Stomach (tissue), 9 donors: ENCODE measurements around the gene C16orf96. TPM values are rescaled to one million over a fixed set of nuclear protein-coding genes. Genes with fewer than 3 reads are reported as not detected.
A peak's percentile ranks its signal among the peaks of the same experiment; 100 is the strongest.

Experiments
- DNase-seq, 2 donors: peaks; one replicate each; pipeline versions ENCODE4 v3.0.0 to v3.0.0-alpha.2; 2013 to 2019
- H3K27ac ChIP-seq, 5 donors: fragments of 200-600 bp in 4 of 5; sonication (generic) in 4 of 5; one replicate each; pipeline ENCODE4 v1.5.1; 2013 to 2019; ENCODE audit warnings: mild to moderate bottlenecking in 1 of 5, moderate library complexity in 1 of 5
- H3K27me3 ChIP-seq, 3 donors: fragments of 200-600 bp; sonication (generic); one replicate each; pipeline ENCODE4 v1.5.1; 2017 to 2019; ENCODE audit warnings: mixed run types in 1 of 3
- H3K36me3 ChIP-seq, 4 donors: fragments of 200-600 bp; sonication (generic); 1 replicate in 3 of 4; 2 replicates in 1 of 4; pipeline ENCODE4 v1.5.1; 2016 to 2019
- H3K4me1 ChIP-seq, 4 donors: fragments of 200-600 bp; sonication (generic); one replicate each; pipeline ENCODE4 v1.5.1; 2016 to 2019
- H3K4me3 ChIP-seq, 4 donors: fragments of 200-600 bp; sonication (generic) in 3 of 4; one replicate each; pipeline ENCODE4 v1.5.1; 2016 to 2019; ENCODE audit warnings: mild to moderate bottlenecking in 1 of 4
- H3K9me3 ChIP-seq, 4 donors: fragments of 200-600 bp; sonication (generic); one replicate each; pipeline ENCODE4 v1.5.1; 2016 to 2019
- CTCF ChIP-seq, 7 experiments: fragments of 450-650 bp in 4 of 7; fragments of 200-600 bp in 3 of 7; sonication (generic) in 3 of 7; IDR thresholded peaks; one replicate each; pipeline ENCODE4 v1.5.1; 2016 to 2019; ENCODE audit warnings: antibody characterized with exemption in 7 of 7, control low read depth in 2 of 7, mild to moderate bottlenecking in 1 of 7
- EP300 ChIP-seq: sonication (generic); formaldehyde crosslinking; IDR thresholded peaks from one replicate; pipeline ENCODE4 v1.6.1; 2017; ENCODE audit warnings: antibody characterized with exemption
- POLR2A ChIP-seq, 4 donors: fragments of 450-650 bp; IDR thresholded peaks; one replicate each; pipeline ENCODE4 v1.6.1; 2016; ENCODE audit warnings: antibody characterized with exemption in 4 of 4, control low read depth in 2 of 4, mild to moderate bottlenecking in 1 of 4, moderate library complexity in 1 of 4
- POLR2AphosphoS5 ChIP-seq, 3 donors: sonication (generic); formaldehyde crosslinking; IDR thresholded peaks; one replicate each; pipeline ENCODE4 v1.6.1; 2016; ENCODE audit warnings: antibody characterized with exemption in 3 of 3
- WGBS, 5 donors: extraction: QIAGEN DNeasy Blood & Tissue Kit in 3 of 5; methylation state at CpG; one replicate each; pipeline versions ENCODE4 v1.1.5 to v1.1.7; 2013 to 2018; 5-methylcytosine and 5-hydroxymethylcytosine counted together
- intact Hi-C: fragments of 100-400 bp; cut with DNase I; formaldehyde crosslinking; loops from one replicate; pipeline ENCODE4 v1.15.1; 2023; ENCODE audit warnings: low total_unique reads
- polyA plus RNA-seq, 3 donors: library from polyadenylated mRNA; stranded (reverse); fragments of 200-250 nt; gene quantifications; one replicate each; pipeline ENCODE4 v1.2.3, GENCODE V29; 2013
- total RNA-seq, 5 donors: library from RNA; depleted of rRNA; stranded (reverse); fragments of >200 nt; gene quantifications; one replicate each; pipeline versions ENCODE4 v1.1.0 to v1.2.3, GENCODE V29; 2014 to 2016
- donor health status: healthy with polysubstance abuse.
- donor health status: Bipolar disorder and iron deficiency.
- donor health status: healthy.

C16orf96 gene
- total and polyA plus RNA-seq, 8 donors: 0.37 to 0.43 TPM; not detected in 6

- H3K4me3 ChIP-seq: no peak overlapping the region
- no peak overlapping the region for H3K27ac ChIP-seq
- TF ChIP-seq POLR2AphosphoS5 (IDR thresholded peaks at IDR 0.05) (no peak), CTCF (IDR thresholded peaks at IDR 0.05) (no peak), EP300 (no peak), POLR2A (IDR thresholded peaks at IDR 0.05) (no peak)
- intact Hi-C loops: no loop called here
- H3K27me3 ChIP-seq: no peaks in the 10 kb centered on the region
- WGBS, 5 donors: 78 to 83% (median 81%) methylated on average over 20 to 21 of the region's 21 CpGs
- H3K36me3 ChIP-seq: peaks cover 10 to 49% (median 31%) of the 10 kb centered on the region in 4 donors
- peaks cover 28 to 80% (median 53%) of the 10 kb centered on the region in 4 donors for H3K4me1 ChIP-seq
- no peaks in the 10 kb centered on the region for H3K9me3 ChIP-seq
- DNase-seq: no peak
These were observed 81.5 kb downstream of the C16orf96 start for GRCh38 chr16:4637501-4638166.

DNA sequence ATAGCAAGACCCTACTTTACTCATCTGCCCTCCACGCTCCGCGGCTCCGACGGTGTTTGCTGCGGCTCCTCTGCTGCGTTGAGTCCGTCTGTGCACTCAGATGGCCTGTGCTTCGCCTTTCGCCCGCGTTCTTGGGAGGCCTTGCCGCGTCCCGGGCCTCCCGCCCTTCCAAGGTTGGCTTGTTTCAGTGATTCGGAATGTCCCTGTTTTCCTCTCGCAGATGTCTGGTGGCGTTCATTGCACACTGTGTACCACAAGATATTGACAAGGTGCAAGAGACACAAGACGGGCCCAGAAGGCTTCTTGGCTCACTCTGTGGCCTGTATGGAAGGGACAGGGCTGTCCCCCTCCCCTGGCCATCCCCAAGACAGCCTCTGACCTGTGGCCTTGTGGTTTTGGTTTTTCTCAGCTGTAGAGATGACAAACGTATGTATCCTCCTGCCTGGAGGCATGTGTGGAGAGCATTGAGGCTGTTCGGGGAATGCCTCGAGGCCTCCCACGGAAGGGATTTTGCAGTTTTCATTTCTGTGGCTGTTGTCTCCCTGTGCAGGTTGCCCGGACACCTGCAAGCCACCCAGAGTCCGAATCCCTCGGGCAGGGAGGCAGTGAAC, 83.9 kb downstream of the C16orf96 start:
- WGBS, 5 donors: 74 to 85% (median 83%) methylated on average over 27 of the region's 27 CpGs
- Histone ChIP-seq H3K4me1 (peaks cover 20 to 58% (median 40%) of the 10 kb centered on the region in 4 donors), H3K27ac (peak overlapping the region; percentile 33 to 64 (median 54)), H3K9me3 (no peaks in the 10 kb centered on the region), H3K36me3 (peaks cover 2 to 47% (median 22%) of the 10 kb centered on the region in 4 donors), H3K4me3 (no peak overlapping the region), H3K27me3 (no peaks in the 10 kb centered on the region)
- TF ChIP-seq POLR2A (IDR thresholded peaks at IDR 0.05) (no peak), POLR2AphosphoS5 (IDR thresholded peaks at IDR 0.05) (no peak), EP300 (no peak), CTCF (IDR thresholded peaks at IDR 0.05) (no peak)
- DNase-seq: no peak
- intact Hi-C loops: no loop called here

DNA sequence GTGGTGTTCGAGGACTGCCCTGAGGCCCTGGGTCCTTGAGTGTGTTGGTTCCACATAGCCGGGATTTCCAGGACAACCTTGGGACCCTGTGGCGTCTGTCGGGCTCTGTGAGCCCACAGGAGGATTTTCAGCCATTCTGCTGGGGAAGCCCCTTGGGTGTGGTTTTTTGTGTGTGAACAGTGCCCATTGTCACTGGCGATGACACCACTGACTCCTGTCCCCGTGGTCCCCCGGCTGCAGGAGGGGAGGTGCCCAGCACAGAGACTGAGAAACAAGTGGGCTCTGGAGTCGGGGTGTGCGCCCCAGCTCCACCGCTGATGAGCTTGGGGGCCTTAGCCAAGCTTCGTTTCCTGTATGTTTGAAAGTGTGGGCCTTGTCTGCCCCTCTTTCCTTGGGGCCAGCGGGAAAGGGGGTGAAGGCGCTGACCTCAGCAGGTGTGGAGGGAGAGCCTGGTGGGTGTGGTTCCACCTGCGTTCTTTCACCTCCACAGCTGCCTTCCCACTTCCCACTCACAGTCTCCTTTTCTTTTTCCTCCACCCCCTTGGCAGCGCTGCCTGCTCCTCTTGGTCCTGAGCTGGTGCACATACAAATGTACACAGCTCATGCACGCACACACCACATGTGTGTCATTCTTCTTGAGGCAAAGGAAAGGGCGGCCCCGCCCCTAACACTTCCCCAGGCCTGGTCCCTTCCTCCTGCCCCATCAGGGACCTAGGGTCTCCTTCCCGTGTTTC, 84.6 kb downstream of the C16orf96 start:
- H3K27me3 ChIP-seq: no peaks in the 10 kb centered on the region
- peak in 1 of 3 donors; percentile 57 for TF ChIP-seq POLR2AphosphoS5 (IDR thresholded peaks at IDR 0.05)
- no peak for TF ChIP-seq EP300
- no peak for TF ChIP-seq POLR2A (IDR thresholded peaks at IDR 0.05)
- H3K27ac ChIP-seq: peak overlapping the region; percentile 33 to 64 (median 54)
- H3K4me3 ChIP-seq: no peak overlapping the region
- peaks cover 20 to 60% (median 37%) of the 10 kb centered on the region in 4 donors for H3K4me1 ChIP-seq
- peak; percentile 72 to 76 for DNase-seq
- peaks cover 0 to 49% (median 19%) of the 10 kb centered on the region in 4 donors for H3K36me3 ChIP-seq
- intact Hi-C loops: no loop called here
- no peaks in the 10 kb centered on the region for H3K9me3 ChIP-seq
- WGBS, 5 donors: 37 to 55% (median 43%) methylated on average over 16 to 19 of the region's 19 CpGs

- Histone ChIP-seq H3K36me3 (peaks cover 0 to 49% (median 14%) of the 10 kb centered on the region in 4 donors), H3K27ac (peak overlapping the region in 4 of 5 donors; percentile 24 to 56 (median 52)), H3K27me3 (no peaks in the 10 kb centered on the region), H3K4me3 (no peak overlapping the region), H3K4me1 (peaks cover 20 to 59% (median 34%) of the 10 kb centered on the region in 4 donors), H3K9me3 (no peaks in the 10 kb centered on the region)
- intact Hi-C loops: no loop called here
- TF ChIP-seq CTCF (IDR thresholded peaks at IDR 0.05): no peak
- no peak for TF ChIP-seq POLR2AphosphoS5 (IDR thresholded peaks at IDR 0.05)
- TF ChIP-seq EP300: no peak
- no peak for TF ChIP-seq POLR2A (IDR thresholded peaks at IDR 0.05)
- WGBS, 5 donors: 61 to 75% (median 71%) methylated on average over 5 of the region's 5 CpGs
- no peak for DNase-seq
These were observed 85.2 kb downstream of the C16orf96 start for GRCh38 chr16:4641306-4641687.
